ACC112 (cell line): ENCODE measurements around the gene ADGRG3.

ENCODE experiments used
- H2AFZ ChIP-seq: fragments of 200-600 bp; sonication (generic); one replicate; pipeline ENCODE4 v1.6.0; 2017; ENCODE audit warnings: antibody characterized with exemption, low read length; ENCODE audit not compliant: unreplicated experiment
- H3K27ac ChIP-seq: fragments of 200-600 bp; sonication (generic); 2 replicates; pipeline ENCODE4 v1.5.1; 2014; ENCODE audit warnings: low read depth, mild to moderate bottlenecking, antibody characterized with exemption, low read length, moderate library complexity
- H3K27me3 ChIP-seq: fragments of 200-600 bp; sonication (generic); 2 replicates; pipeline ENCODE4 v1.6.1; 2014; ENCODE audit warnings: mild to moderate bottlenecking, antibody characterized with exemption, low read length, moderate library complexity, mixed read lengths; ENCODE audit not compliant: insufficient read depth
- H3K36me3 ChIP-seq: fragments of 200-600 bp; sonication (generic); 2 replicates; pipeline ENCODE4 v1.6.1; 2016; ENCODE audit warnings: mild to moderate bottlenecking, antibody characterized with exemption, low read length, moderate library complexity, mixed read lengths; ENCODE audit not compliant: insufficient read depth
- H3K4me1 ChIP-seq: fragments of 200-600 bp; sonication (generic); one replicate; pipeline ENCODE4 v1.6.1; 2016; ENCODE audit warnings: low read length, mixed read lengths; ENCODE audit not compliant: insufficient read depth, unreplicated experiment, control insufficient read depth
- H3K4me3 ChIP-seq: fragments of 200-600 bp; sonication (generic); 2 replicates; pipeline ENCODE4 v1.5.1; 2014; ENCODE audit warnings: mild to moderate bottlenecking, low read depth, low read length
- H3K79me2 ChIP-seq: fragments of 200-600 bp; sonication (generic); one replicate; pipeline ENCODE4 v1.6.0; 2016; ENCODE audit warnings: low read length; ENCODE audit not compliant: control insufficient read depth, unreplicated experiment, insufficient read depth

Gene ADGRG3

GRCh38 chr16:57732714-57733113, 64.6 kb downstream of the ADGRG3 start:
- H3K4me3 ChIP-seq = no peak overlapping the region
- no peak overlapping the region for H2AFZ ChIP-seq
- peaks cover 14% of the 10 kb centered on the region for H3K4me1 ChIP-seq
- H3K27me3 ChIP-seq = no peaks in the 10 kb centered on the region
- peaks cover 8% of the 10 kb centered on the region for H3K36me3 ChIP-seq
- no peaks in the 10 kb centered on the region for H3K79me2 ChIP-seq
- H3K27ac ChIP-seq = peak overlapping the region; percentile 72

- Histone ChIP-seq H2AFZ (peak overlapping the region; percentile 73), H3K4me3 (peak overlapping the region; percentile 87), H3K79me2 (no peaks in the 10 kb centered on the region), H3K27me3 (no peaks in the 10 kb centered on the region), H3K36me3 (peaks cover 8% of the 10 kb centered on the region), H3K4me1 (peaks cover 14% of the 10 kb centered on the region), H3K27ac (peak overlapping the region; percentile 57)
Observed at GRCh38 chr16:57734308-57734924, 66.3 kb downstream of the ADGRG3 start.

- Histone ChIP-seq H3K27me3 (no peaks in the 10 kb centered on the region), H3K36me3 (peaks cover 8% of the 10 kb centered on the region), H3K79me2 (no peaks in the 10 kb centered on the region), H3K27ac (peak overlapping the region; percentile 57), H3K4me3 (peak overlapping the region; percentile 87), H3K4me1 (peaks cover 14% of the 10 kb centered on the region), H2AFZ (peak overlapping the region; percentile 73)
Observed at GRCh38 chr16:57734925-57735754, 67.0 kb downstream of the ADGRG3 start.

GRCh38 chr16:57735755-57736418, 67.8 kb downstream of the ADGRG3 start, which contains the start of gene KATNB1:
TSS of gene KATNB1 (plus strand) at chr16:57735770. CDS start at chr16:57737244, 1,474 bp downstream.
- Histone ChIP-seq H3K27me3 (no peaks in the 10 kb centered on the region), H3K27ac (peak within 1 kb of the TSS; percentile 68), H3K79me2 (no peaks in the 10 kb centered on the region), H3K36me3 (peaks cover 8% of the 10 kb centered on the region), H3K4me3 (peak within 1 kb of the TSS; percentile 87), H3K4me1 (peaks cover 14% of the 10 kb centered on the region), H2AFZ (peak within 1 kb of the TSS; percentile 92)

- H2AFZ ChIP-seq = peak overlapping the region; percentile 92
- H3K27me3 ChIP-seq = no peaks in the 10 kb centered on the region
- H3K79me2 ChIP-seq = no peaks in the 10 kb centered on the region
- peak overlapping the region; percentile 87 for H3K4me3 ChIP-seq
- H3K36me3 ChIP-seq = peaks cover 8% of the 10 kb centered on the region
- peaks cover 14% of the 10 kb centered on the region for H3K4me1 ChIP-seq
- H3K27ac ChIP-seq = peak overlapping the region; percentile 68
Observed at GRCh38 chr16:57736419-57737351, 68.6 kb downstream of the ADGRG3 start.

- peaks cover 10% of the 10 kb centered on the region for H3K4me1 ChIP-seq
- no peak overlapping the region for H3K27ac ChIP-seq
- H2AFZ ChIP-seq = no peak overlapping the region
- H3K4me3 ChIP-seq = no peak overlapping the region
- no peaks in the 10 kb centered on the region for H3K27me3 ChIP-seq
- H3K79me2 ChIP-seq = no peaks in the 10 kb centered on the region
- H3K36me3 ChIP-seq = no peaks in the 10 kb centered on the region
Observed at GRCh38 chr16:57738844-57739243, 70.7 kb downstream of the ADGRG3 start.
